Measurements from ENCODE around the gene TBCCD1.

Gene TBCCD1

GRCh38 chr3:186567072-186567921 is at the start of gene TBCCD1:
TSS of gene TBCCD1 (minus strand) at chr3:186567339. CDS start at chr3:186564329, 3,010 bp downstream.
- peak; percentile 84 for DNase-seq

GRCh38 chr3:186616299-186616617 is 49.1 kb upstream of the TBCCD1 start:
- DNase-seq, result no peak

- peak; percentile 61 for DNase-seq
These were observed 47.7 kb upstream of the TBCCD1 start for GRCh38 chr3:186614597-186615483.

GRCh38 chr3:186614266-186614596 is 47.1 kb upstream of the TBCCD1 start:
- no peak for DNase-seq

- DNase-seq, result peak; percentile 9
These were observed 46.6 kb upstream of the TBCCD1 start for GRCh38 chr3:186613637-186614265.

- no peak for DNase-seq
These were observed 45.8 kb upstream of the TBCCD1 start, which contains the start of gene AHSG for GRCh38 chr3:186612721-186613636. TSS of gene AHSG (plus strand) at chr3:186613060. CDS start at chr3:186613142, 82 bp downstream.

GRCh38 chr3:186612065-186612464 is 44.9 kb upstream of the TBCCD1 start:
- DNase-seq, result no peak

GRCh38 chr3:186609247-186609868 is 42.2 kb upstream of the TBCCD1 start:
- DNase-seq, result no peak

GRCh38 chr3:186608624-186609215 is 41.6 kb upstream of the TBCCD1 start:
- DNase-seq, result no peak

- DNase-seq, result no peak
These were observed 38.7 kb upstream of the TBCCD1 start for GRCh38 chr3:186605561-186606545.

- no peak for DNase-seq
These were observed 37.9 kb upstream of the TBCCD1 start for GRCh38 chr3:186605078-186605477.

- no peak for DNase-seq
These were observed 36.0 kb upstream of the TBCCD1 start for GRCh38 chr3:186603159-186603558.

GRCh38 chr3:186600896-186601295 is 33.8 kb upstream of the TBCCD1 start:
- DNase-seq, result no peak

GRCh38 chr3:186599785-186600166 is 32.6 kb upstream of the TBCCD1 start:
- no peak for DNase-seq

- no peak for DNase-seq
These were observed 32.1 kb upstream of the TBCCD1 start for GRCh38 chr3:186599142-186599784.

- no peak for DNase-seq
These were observed 31.6 kb upstream of the TBCCD1 start for GRCh38 chr3:186598794-186599141.

- DNase-seq, result peak; percentile 88
These were observed 31.1 kb upstream of the TBCCD1 start for GRCh38 chr3:186598108-186598784.

- peak; percentile 56 for DNase-seq
These were observed 29.6 kb upstream of the TBCCD1 start for GRCh38 chr3:186596568-186597287.

Measured in fibroblast of upper back skin (primary cell).